Esophagus squamous epithelium (tissue), 4 donors: ENCODE results near the gene ARHGAP27.

ENCODE experiments used
- POLR2A ChIP-seq, 4 donors: fragments of 450-650 bp; IDR thresholded peaks; one replicate each; pipeline ENCODE4 v1.6.1; 2017; ENCODE audit warnings: antibody characterized with exemption in 4 of 4, mild to moderate bottlenecking in 4 of 4, moderate library complexity in 3 of 4
- TF ChIP-seq, protein P1 (sequence below), 6 experiments: fragments of 450-650 bp in 4 of 6; fragments of 200-600 bp in 2 of 6; sonication (generic) in 2 of 6; IDR thresholded peaks; one replicate each; pipeline ENCODE4 v1.5.1; 2016 to 2019; ENCODE audit warnings: antibody characterized with exemption in 6 of 6, mild to moderate bottlenecking in 4 of 6, moderate library complexity in 4 of 6

DNA sequence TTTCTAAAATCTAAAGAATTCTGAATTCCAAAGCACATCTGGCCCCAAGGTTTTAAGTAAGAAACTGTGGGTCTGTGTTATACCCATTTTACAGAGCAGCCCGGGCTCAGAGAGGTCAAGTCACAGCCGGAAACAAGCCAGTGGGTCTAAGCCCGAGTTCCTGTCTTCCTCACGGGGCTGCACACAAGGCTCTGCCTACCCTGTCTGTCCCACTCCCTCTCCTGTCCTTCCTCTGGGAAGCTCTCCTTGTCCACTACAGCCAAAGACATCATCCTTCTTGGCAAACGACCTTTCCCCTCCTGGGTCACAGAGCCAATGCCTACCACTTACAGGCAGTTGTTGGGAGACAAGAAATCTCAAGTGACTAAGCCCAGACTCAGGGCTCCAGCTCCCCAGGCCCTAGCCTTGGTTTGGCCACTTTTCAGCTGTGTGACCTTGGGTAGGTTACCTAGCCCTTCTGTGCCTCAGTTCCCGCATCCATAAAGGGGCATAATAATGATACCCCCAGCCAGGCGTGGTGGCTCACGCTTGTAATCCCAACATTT is 60.3 kb downstream of the ARHGAP27 start:
- TF ChIP-seq, protein P1, sequence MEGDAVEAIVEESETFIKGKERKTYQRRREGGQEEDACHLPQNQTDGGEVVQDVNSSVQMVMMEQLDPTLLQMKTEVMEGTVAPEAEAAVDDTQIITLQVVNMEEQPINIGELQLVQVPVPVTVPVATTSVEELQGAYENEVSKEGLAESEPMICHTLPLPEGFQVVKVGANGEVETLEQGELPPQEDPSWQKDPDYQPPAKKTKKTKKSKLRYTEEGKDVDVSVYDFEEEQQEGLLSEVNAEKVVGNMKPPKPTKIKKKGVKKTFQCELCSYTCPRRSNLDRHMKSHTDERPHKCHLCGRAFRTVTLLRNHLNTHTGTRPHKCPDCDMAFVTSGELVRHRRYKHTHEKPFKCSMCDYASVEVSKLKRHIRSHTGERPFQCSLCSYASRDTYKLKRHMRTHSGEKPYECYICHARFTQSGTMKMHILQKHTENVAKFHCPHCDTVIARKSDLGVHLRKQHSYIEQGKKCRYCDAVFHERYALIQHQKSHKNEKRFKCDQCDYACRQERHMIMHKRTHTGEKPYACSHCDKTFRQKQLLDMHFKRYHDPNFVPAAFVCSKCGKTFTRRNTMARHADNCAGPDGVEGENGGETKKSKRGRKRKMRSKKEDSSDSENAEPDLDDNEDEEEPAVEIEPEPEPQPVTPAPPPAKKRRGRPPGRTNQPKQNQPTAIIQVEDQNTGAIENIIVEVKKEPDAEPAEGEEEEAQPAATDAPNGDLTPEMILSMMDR (IDR thresholded peaks at IDR 0.05), result no peak
- no peak for TF ChIP-seq POLR2A (IDR thresholded peaks at IDR 0.05)
